HCT116 (cell line): ENCODE measurements around the gene NDUFA3. TPM values are rescaled to one million over a fixed set of nuclear protein-coding genes. Genes with fewer than 3 reads are reported as not detected.

Experiments used
- ATAC-seq: fragments of 200-7000 bp; cut with Tn5 transposase; 2 replicates; pipeline ENCODE4 v1.9.1; 2020; ENCODE audit warnings: mild to moderate bottlenecking, moderate library complexity
- BruUV-seq: library from RNA; stranded (reverse); fragments of 400-500 nt; replicated peaks from 2 replicates; lab custom pipeline; 2021; lab: Mats Ljungman, UMichigan
- CTCF ChIA-PET: fragments of 300-600 bp; sonication (Branson Sonifier 250); formaldehyde crosslinking; loops from one replicate; lab custom pipeline; 2021; ENCODE audit warnings: antibody characterized with exemption; lab: Charles Lee
- POLR2A ChIA-PET: fragments of 300-600, 350-600 bp; sonication (Branson Sonifier 250); formaldehyde crosslinking; loops from one replicate; lab custom pipeline; 2021; ENCODE audit warnings: antibody characterized with exemption; lab: Charles Lee
- RAD21 ChIA-PET, 2 experiments: fragments of 300-600 bp; sonication (Branson Sonifier 250); formaldehyde crosslinking; loops; one replicate each; lab custom pipeline; 2023; ENCODE audit warnings: low total read pairs in 2 of 2; ENCODE audit not compliant: uncharacterized antibody in 2 of 2, unreplicated experiment in 2 of 2, low non-redundant PET in 1 of 2; lab: Charles Lee
- DNase-seq: peaks from one replicate; pipeline ENCODE4 v3.0.0-alpha.2; 2010; ENCODE audit warnings: low read depth, low spot score
- H2AFZ ChIP-seq: fragments of 200-600 bp; shearing (Covaris generic), sonication (generic); 2 replicates; pipeline ENCODE4 v1.6.1; 2017; ENCODE audit warnings: low read depth, mixed run types, mixed read lengths, antibody characterized with exemption, low read length; ENCODE audit not compliant: poor library complexity, severe bottlenecking
- H3K27ac ChIP-seq: 2 replicates; pipeline ENCODE4 v1.5.1; 2012; ENCODE audit warnings: low read depth, low read length
- H3K27me3 ChIP-seq: fragments of 200-600 bp; sonication (generic); 2 replicates; pipeline ENCODE4 v1.6.1; 2016; ENCODE audit warnings: mixed run types, low read length, mixed read lengths; ENCODE audit not compliant: insufficient read depth
- H3K36me3 ChIP-seq, 2 experiments: fragments of 200-500 bp in 1 of 2; fragments of 200-600 bp in 1 of 2; sonication (Bioruptor generic) in 1 of 2; sonication (generic) in 1 of 2; 2 replicates each; pipeline versions ENCODE4 v1.5.1 to v1.6.1; 2014 to 2016; ENCODE audit warnings: low read length in 2 of 2, inconsistent platforms in 1 of 2, mixed read lengths in 1 of 2, mixed run types in 1 of 2; ENCODE audit not compliant: insufficient read depth in 2 of 2, control insufficient read depth in 1 of 2
- H3K4me1 ChIP-seq, 2 experiments: fragments of 200-600 bp in 1 of 2; sonication (generic) in 1 of 2; 2 replicates each; pipeline versions ENCODE4 v1.5.1 to v1.6.1; 2012 to 2017; ENCODE audit warnings: low read length in 2 of 2, inconsistent platforms in 1 of 2, mild to moderate bottlenecking in 1 of 2, mixed read lengths in 1 of 2, mixed run types in 1 of 2, moderate library complexity in 1 of 2; ENCODE audit not compliant: insufficient read depth in 2 of 2, control insufficient read depth in 1 of 2
- H3K4me2 ChIP-seq: fragments of 200-600 bp; sonication (generic); 2 replicates; pipeline ENCODE4 v1.6.1; 2017; ENCODE audit warnings: mixed run types, low read length, mixed read lengths
- H3K4me3 ChIP-seq, 2 experiments: fragments of 200-600 bp in 1 of 2; sonication (generic) in 1 of 2; replicated peaks in 1 of 2; 2 replicates each; pipeline ENCODE4 v1.5.1; 2011 to 2016; ENCODE audit warnings: low read length in 2 of 2, control low read depth in 1 of 2, low read depth in 1 of 2, mild to moderate bottlenecking in 1 of 2, mixed read lengths in 1 of 2, mixed run types in 1 of 2
- H3K79me2 ChIP-seq: fragments of 200-600 bp; sonication (generic); 2 replicates; pipeline ENCODE4 v1.6.1; 2017; ENCODE audit warnings: mild to moderate bottlenecking, mixed run types, low read length, moderate library complexity, mixed read lengths; ENCODE audit not compliant: insufficient read depth
- H3K9ac ChIP-seq: fragments of 200-600 bp; sonication (generic); 2 replicates; pipeline ENCODE4 v1.6.1; 2016; ENCODE audit warnings: low read length, mixed read lengths
- H3K9me2 ChIP-seq: fragments of 200-600 bp; sonication (generic), shearing (Covaris generic); 2 replicates; pipeline ENCODE4 v1.6.1; 2017; ENCODE audit warnings: mixed run types, mild to moderate bottlenecking, moderate library complexity; ENCODE audit not compliant: insufficient read depth
- H3K9me3 ChIP-seq, 2 experiments: fragments of 200-500 bp in 1 of 2; fragments of 200-600 bp in 1 of 2; sonication (Bioruptor generic) in 1 of 2; sonication (generic) in 1 of 2; 2 replicates each; pipeline ENCODE4 v1.6.1; 2014 to 2017; ENCODE audit warnings: low read length in 2 of 2, mixed read lengths in 2 of 2, inconsistent platforms in 1 of 2, low read depth in 1 of 2, mild to moderate bottlenecking in 1 of 2, mixed run types in 1 of 2, moderate library complexity in 1 of 2; ENCODE audit not compliant: control insufficient read depth in 1 of 2, insufficient read depth in 1 of 2
- H4K20me1 ChIP-seq: fragments of 200-600 bp; sonication (generic), shearing (Covaris generic); 2 replicates; pipeline ENCODE4 v1.6.1; 2017; ENCODE audit warnings: mixed run types, mild to moderate bottlenecking, moderate library complexity; ENCODE audit not compliant: insufficient read depth
- ELF1 ChIP-seq: IDR thresholded peaks from 2 replicates; pipeline ENCODE4 v1.6.1; 2012; ENCODE audit warnings: low read depth, borderline replicate concordance
- EZH2 ChIP-seq: fragments of 200-600 bp; sonication (generic); IDR thresholded peaks from 2 replicates; pipeline ENCODE4 v1.6.1; 2017; ENCODE audit warnings: antibody characterized with exemption, mixed run types
- POLR2AphosphoS5 ChIP-seq: IDR thresholded peaks from 2 replicates; pipeline ENCODE4 v1.6.1; 2011; ENCODE audit warnings: mild to moderate bottlenecking, low read depth, low read length, moderate library complexity
- SRF ChIP-seq: IDR thresholded peaks from 2 replicates; pipeline ENCODE4 v1.6.1; 2012; ENCODE audit warnings: low read depth
- TCF7L2 ChIP-seq: IDR thresholded peaks from 2 replicates; pipeline ENCODE4 v1.7.0; 2011; ENCODE audit warnings: borderline replicate concordance, inconsistent platforms; ENCODE audit not compliant: insufficient read depth, insufficient read length; ENCODE audit errors: extremely low read depth
- intact Hi-C: fragments of 100-400 bp; cut with micrococcal nuclease; formaldehyde crosslinking; loops from 2 replicates; pipeline ENCODE4 v1.10.0; 2022
- total RNA-seq: library from RNA; stranded (reverse); gene quantifications from one replicate; pipeline ENCODE4 v1.2.1, GENCODE V29; 2021; ENCODE audit not compliant: unreplicated experiment

Gene NDUFA3
- total RNA-seq, 1 experiment from 2014 or later: 149 TPM

DNA sequence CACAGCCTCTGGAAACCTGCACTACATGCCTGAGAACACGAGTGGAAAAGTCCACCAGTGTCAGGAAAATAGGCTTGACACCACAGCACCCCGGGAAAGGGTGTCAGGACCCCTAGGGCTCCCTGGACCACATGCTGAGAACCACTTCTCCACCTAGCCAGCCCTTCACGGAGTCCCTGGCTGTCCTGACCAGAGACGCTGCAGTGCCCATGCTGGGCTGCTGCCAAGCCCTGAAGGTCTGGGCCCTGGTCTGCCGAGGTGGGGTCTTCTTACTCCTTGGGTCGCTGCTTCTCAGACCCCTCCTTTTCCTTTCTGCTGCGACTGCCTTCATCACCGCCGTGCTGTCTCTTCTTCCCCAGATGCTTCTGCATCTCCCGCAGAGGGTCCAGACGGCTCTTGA is 53.8 kb downstream of the NDUFA3 start:
- no peaks in the 10 kb centered on the region for H4K20me1 ChIP-seq
- no peak for DNase-seq
- no peak for ATAC-seq
- ChIA-PET POLR2A (interaction anchor here (1.1 to 1.6 kb wide), 2 partner anchors 19 to 41 kb away, joined by 3 to 4 read pairs; partner anchors contain the start of genes CNOT3, PRPF31 and TFPT), RAD21 (no interaction called here), CTCF (no interaction called here)
- TF ChIP-seq SRF (no peak), POLR2AphosphoS5 (peak; percentile 42)
- peaks cover 8% of the 10 kb centered on the region for H3K79me2 ChIP-seq
- H2AFZ ChIP-seq: no peak overlapping the region
- no peaks in the 10 kb centered on the region for H3K9me3 ChIP-seq
- no peak overlapping the region for H3K9ac ChIP-seq
- intact Hi-C loops: no loop called here
- no peaks in the 10 kb centered on the region for H3K27me3 ChIP-seq
- no TSS peak for BruUV-seq
- H3K4me2 ChIP-seq: no peak overlapping the region
- H3K9me2 ChIP-seq: no peaks in the 10 kb centered on the region
- no peak overlapping the region for H3K27ac ChIP-seq
- peaks cover 47 to 51% of the 10 kb centered on the region in 2 experiments; a peak in 3 of 4 replicates for H3K36me3 ChIP-seq
- H3K4me3 ChIP-seq: no peak overlapping the region
- H3K4me1 ChIP-seq: peaks cover 16 to 26% of the 10 kb centered on the region in 2 experiments

DNA sequence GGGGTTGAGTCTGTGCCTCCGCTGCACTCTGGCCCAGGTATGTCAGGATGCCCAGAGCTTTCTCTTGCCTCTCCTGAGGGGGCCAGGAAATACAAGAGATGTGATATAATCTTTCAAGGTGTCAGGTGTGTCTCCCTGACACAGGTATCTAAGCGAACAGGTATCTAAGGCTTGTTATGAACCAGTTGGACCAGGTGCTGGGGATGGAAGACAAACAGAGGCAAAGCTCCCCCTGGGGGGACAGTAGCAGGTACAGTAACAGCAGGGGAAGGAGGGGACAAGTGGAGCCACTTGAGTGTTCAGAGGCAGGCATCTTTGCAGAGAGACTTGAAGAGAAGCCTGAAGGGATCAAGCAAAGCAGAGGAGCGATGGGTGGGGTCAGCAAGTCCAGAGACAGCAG is 54.3 kb downstream of the NDUFA3 start:
- no peaks in the 10 kb centered on the region for H3K9me3 ChIP-seq
- no peaks in the 10 kb centered on the region for H4K20me1 ChIP-seq
- ATAC-seq (no peak), DNase-seq (no peak)
- no peaks in the 10 kb centered on the region for H3K27me3 ChIP-seq
- H3K4me1 ChIP-seq: peaks cover 18 to 30% of the 10 kb centered on the region in 2 experiments
- H3K79me2 ChIP-seq: peaks cover 8% of the 10 kb centered on the region
- no peaks in the 10 kb centered on the region for H3K9me2 ChIP-seq
- no peak overlapping the region for H3K4me2 ChIP-seq
- ChIA-PET CTCF (no interaction called here), RAD21 (no interaction called here), POLR2A (interaction anchor here (1.6 kb wide), 1 partner anchor 41 kb away, joined by 4 read pairs; the partner anchor contains the start of genes PRPF31 and TFPT)
- BruUV-seq: no TSS peak
- no peak overlapping the region for H3K27ac ChIP-seq
- no peak overlapping the region for H3K4me3 ChIP-seq
- TF ChIP-seq TCF7L2 (no peak), EZH2 (no peak), ELF1 (no peak)
- intact Hi-C loops: no loop called here
- peaks cover 45 to 47% of the 10 kb centered on the region in 2 experiments; a peak in 3 of 4 replicates for H3K36me3 ChIP-seq
- no peak overlapping the region for H2AFZ ChIP-seq
- H3K9ac ChIP-seq: no peak overlapping the region

Other genes with a start within 250 kb of the NDUFA3 start
- gene MYADM, start 235.0 kb upstream of the NDUFA3 start, total RNA-seq: 79.6 TPM
- gene PRKCG, start 220.7 kb upstream of the NDUFA3 start, total RNA-seq: 2.8 TPM
- gene CACNG7, start 193.6 kb upstream of the NDUFA3 start, total RNA-seq: not detected
- gene CACNG8, start 139.9 kb upstream of the NDUFA3 start, total RNA-seq: 0.93 TPM
- gene CACNG6, start 111.2 kb upstream of the NDUFA3 start, total RNA-seq: 0.15 TPM
- not detected for gene VSTM1, start 39.0 kb upstream of the NDUFA3 start, total RNA-seq
- not detected for gene TARM1, start 21.5 kb upstream of the NDUFA3 start, total RNA-seq
- gene OSCAR, start 2.1 kb upstream of the NDUFA3 start, total RNA-seq: 0.59 TPM
- gene TFPT, start 12.8 kb downstream of the NDUFA3 start, total RNA-seq: 7.1 TPM
- 99.0 TPM for gene PRPF31, start 12.9 kb downstream of the NDUFA3 start, total RNA-seq
- 76.7 TPM for gene CNOT3, start 34.9 kb downstream of the NDUFA3 start, total RNA-seq
- gene LENG1, start 56.9 kb downstream of the NDUFA3 start, total RNA-seq: 7.6 TPM
- 60.3 TPM for gene TMC4, start 70.3 kb downstream of the NDUFA3 start, total RNA-seq
- 113 TPM for gene MBOAT7, start 86.7 kb downstream of the NDUFA3 start, total RNA-seq
- gene TSEN34, start 88.5 kb downstream of the NDUFA3 start, total RNA-seq: 99.9 TPM
- 1,666 TPM for gene RPS9, start 98.0 kb downstream of the NDUFA3 start, total RNA-seq
- gene LILRB3, start 120.2 kb downstream of the NDUFA3 start, total RNA-seq: 0.12 TPM
- not detected for gene LILRA6, start 139.9 kb downstream of the NDUFA3 start, total RNA-seq
- not detected for gene LILRB5, start 154.4 kb downstream of the NDUFA3 start, total RNA-seq
- not detected for gene LILRB2, start 178.3 kb downstream of the NDUFA3 start, total RNA-seq
- not detected for gene LILRA5, start 210.3 kb downstream of the NDUFA3 start, total RNA-seq
- not detected for gene LILRA4, start 236.3 kb downstream of the NDUFA3 start, total RNA-seq